ENCODE results near the gene SAMM50.

DNA sequence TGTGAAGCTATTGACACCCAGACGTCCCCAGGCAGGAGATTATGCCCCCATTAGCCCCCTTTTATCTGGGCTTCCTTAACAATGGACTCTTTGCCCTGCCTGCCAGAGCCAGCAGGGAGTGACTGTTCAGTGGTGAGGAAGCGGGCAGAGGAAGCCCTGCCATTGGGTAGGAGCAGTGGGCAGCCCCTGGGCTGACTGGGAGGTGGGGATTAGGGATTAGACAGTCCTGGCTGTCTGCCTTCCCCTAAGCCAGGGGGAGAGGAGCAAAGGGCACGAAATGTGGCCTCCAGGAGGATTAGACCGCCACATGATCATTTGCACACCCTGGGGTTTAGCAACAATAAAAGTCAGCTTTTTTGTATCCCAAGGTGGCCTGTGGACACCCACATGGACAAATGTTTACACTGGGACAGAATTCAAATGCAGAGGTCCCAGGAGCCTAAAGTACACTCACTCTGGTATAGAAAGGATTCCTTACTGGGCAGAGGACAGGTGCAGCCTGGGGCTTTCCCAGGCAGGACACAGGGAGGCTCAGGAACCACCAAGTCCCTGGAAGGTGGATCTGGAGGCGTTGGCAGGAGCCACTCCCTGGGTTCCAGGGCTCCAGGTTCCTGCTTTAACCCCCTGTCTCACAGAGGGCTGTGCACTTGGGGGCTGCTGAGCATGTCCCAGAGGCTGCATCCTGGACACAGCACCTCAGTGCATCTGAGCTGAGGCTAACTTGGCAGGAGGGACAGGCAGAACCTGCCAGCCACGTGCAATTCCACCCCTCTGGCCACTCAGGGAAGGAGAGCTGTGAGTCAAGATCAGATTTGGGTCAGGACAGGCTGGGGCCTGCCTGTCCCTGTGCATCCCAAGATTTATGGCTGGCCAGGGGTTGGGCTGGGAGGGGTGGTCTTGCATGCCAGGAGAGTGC, 29.6 kb upstream of the SAMM50 start:
- no peak for TF ChIP-seq POLR2AphosphoS5 (IDR thresholded peaks at IDR 0.05; ENCODE audit: low read depth, low read length)
- no peak for TF ChIP-seq POLR2A (IDR thresholded peaks at IDR 0.05; ENCODE audit: low read depth, low read length)
- TF ChIP-seq PAX5 (IDR thresholded peaks at IDR 0.05; ENCODE audit: insufficient read depth, low read length, severe bottlenecking) = no peak
- TF ChIP-seq SPI1 (IDR thresholded peaks at IDR 0.05; ENCODE audit: low read depth, low read length) = no peak

Data from GM12891 (cell line).